ENCODE data around the gene KLHL29.

KLHL29 gene

GRCh38 chr2:23588106-23588505 is 203.1 kb downstream of the KLHL29 start:
- Mint-ChIP-seq H3K4me1 (no peaks in the 10 kb centered on the region), H3K36me3 (no peaks in the 10 kb centered on the region), H3K27ac (no peak overlapping the region), H3K9me3 (no peaks in the 10 kb centered on the region), H3K4me3 (no peak overlapping the region), H3K27me3 (peaks cover 9 to 29% of the 10 kb centered on the region in 2 donors)
- ATAC-seq (replicated peaks) (no peak), DNase-seq (no peak)

DNA sequence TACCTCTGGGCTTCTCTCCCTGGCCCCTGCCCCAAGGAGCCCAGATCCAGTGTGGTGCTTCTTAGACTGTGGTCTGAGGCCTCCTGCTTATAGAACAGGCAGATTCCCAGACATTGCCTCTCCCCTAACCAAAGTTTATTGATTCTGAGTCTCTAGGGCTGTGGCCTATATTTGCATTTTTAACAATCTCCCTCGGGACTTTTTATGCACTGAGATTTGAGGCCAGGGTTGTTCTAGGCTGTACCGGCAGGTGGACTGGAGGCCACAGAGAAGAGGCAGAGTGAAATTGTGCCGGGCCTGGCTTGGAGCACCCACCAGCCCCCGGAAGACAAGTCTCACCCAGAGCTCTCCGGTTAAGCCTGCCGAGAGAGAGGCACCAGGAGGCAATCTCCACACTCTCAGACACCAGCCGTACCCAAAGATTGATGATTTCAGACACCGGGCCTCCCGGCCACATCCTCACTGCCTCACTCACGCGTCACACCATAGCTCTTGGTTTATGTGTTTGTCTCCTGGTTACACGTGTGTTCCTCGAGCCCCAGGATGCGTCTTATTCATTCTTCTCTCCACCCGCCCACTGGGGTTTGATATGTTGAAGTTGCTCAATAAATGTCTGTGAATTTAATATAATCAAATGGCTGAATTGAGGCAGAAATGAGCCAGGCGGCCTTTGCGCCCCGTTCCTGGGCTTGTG is 203.7 kb downstream of the KLHL29 start:
- Mint-ChIP-seq H3K36me3 (no peaks in the 10 kb centered on the region), H3K27me3 (peaks cover 9 to 33% of the 10 kb centered on the region in 2 donors), H3K4me3 (no peak overlapping the region), H3K4me1 (no peaks in the 10 kb centered on the region), H3K27ac (no peak overlapping the region), H3K9me3 (no peaks in the 10 kb centered on the region)
- ATAC-seq (replicated peaks) (no peak), DNase-seq (no peak)

DNA sequence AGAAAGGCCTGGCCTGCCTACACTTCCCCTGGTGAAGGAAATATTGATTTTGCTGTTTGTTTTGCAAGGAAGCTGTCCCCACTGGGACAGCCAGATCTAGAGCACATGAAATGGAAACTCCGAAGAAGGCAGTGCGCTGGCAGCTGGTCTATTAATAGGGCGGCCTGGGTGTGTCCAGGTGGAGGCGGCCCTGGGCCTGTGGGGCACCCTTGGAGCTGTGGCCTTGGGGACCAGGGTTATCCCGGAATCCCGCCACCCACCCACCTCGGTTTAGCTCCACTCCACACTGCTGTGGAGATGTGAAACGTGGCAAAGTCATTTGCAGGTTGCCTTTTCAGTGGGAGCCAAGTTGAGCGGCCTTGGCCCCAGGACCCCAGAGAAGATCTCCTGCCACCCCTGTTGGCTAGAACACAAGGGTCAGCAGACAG is 204.3 kb downstream of the KLHL29 start:
- H3K27ac Mint-ChIP-seq = no peak overlapping the region
- H3K4me1 Mint-ChIP-seq = no peaks in the 10 kb centered on the region
- H3K36me3 Mint-ChIP-seq = no peaks in the 10 kb centered on the region
- DNase-seq (no peak), ATAC-seq (replicated peaks) (no peak)
- H3K27me3 Mint-ChIP-seq = peaks cover 9 to 33% of the 10 kb centered on the region in 2 donors
- no peak overlapping the region for H3K4me3 Mint-ChIP-seq
- no peaks in the 10 kb centered on the region for H3K9me3 Mint-ChIP-seq

GRCh38 chr2:23589739-23590138 is 204.8 kb downstream of the KLHL29 start:
- Mint-ChIP-seq H3K9me3 (no peaks in the 10 kb centered on the region), H3K4me3 (no peak overlapping the region), H3K27ac (no peak overlapping the region), H3K36me3 (no peaks in the 10 kb centered on the region), H3K27me3 (peaks cover 9 to 33% of the 10 kb centered on the region in 2 donors), H3K4me1 (no peaks in the 10 kb centered on the region)
- ATAC-seq (replicated peaks) (no peak), DNase-seq (no peak)

- Mint-ChIP-seq H3K36me3 (no peaks in the 10 kb centered on the region), H3K4me1 (no peaks in the 10 kb centered on the region), H3K27ac (no peak overlapping the region), H3K4me3 (no peak overlapping the region), H3K27me3 (peaks cover 9 to 33% of the 10 kb centered on the region in 2 donors), H3K9me3 (no peaks in the 10 kb centered on the region)
- ATAC-seq (replicated peaks) = no peak
- no peak for DNase-seq
These were observed 205.4 kb downstream of the KLHL29 start for GRCh38 chr2:23590241-23590869.

GRCh38 chr2:23591111-23591510 is 206.1 kb downstream of the KLHL29 start:
- H3K27ac Mint-ChIP-seq = no peak overlapping the region
- no peaks in the 10 kb centered on the region for H3K4me1 Mint-ChIP-seq
- H3K36me3 Mint-ChIP-seq = no peaks in the 10 kb centered on the region
- ATAC-seq (replicated peaks) (no peak), DNase-seq (no peak)
- peaks cover 9 to 33% of the 10 kb centered on the region in 2 donors for H3K27me3 Mint-ChIP-seq
- no peak overlapping the region for H3K4me3 Mint-ChIP-seq
- H3K9me3 Mint-ChIP-seq = no peaks in the 10 kb centered on the region

DNA sequence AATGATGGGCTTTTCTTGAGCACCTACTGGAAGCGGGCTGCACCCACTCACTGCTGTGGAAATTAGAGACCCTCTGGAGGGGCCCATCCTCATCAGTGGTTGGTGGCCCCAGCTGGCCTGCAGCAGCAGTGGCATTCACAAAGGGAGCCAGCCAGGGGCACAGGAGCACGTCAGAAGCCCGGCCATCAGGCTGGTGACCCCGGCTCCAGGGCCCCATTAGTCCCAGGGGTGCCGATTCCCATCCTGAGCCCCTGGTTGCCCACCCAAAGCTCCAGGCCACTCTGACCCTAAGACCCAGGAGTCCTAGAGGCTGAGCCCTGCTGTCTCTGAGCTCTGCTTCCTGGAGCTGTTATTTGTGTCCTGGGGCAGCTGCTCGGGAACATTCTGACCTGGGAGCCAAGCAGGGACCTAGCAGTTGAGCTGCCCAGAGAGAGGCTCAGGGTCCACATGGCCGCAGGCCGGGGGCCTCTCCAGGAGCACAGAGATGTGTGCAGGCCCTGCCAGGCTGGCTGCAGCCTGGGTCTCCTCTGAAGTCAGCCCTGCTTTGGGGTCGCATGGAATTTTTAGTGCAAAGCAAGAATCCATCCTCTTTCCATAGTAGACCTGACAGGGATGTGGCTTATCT is 207.2 kb downstream of the KLHL29 start:
- DNase-seq (no peak), ATAC-seq (replicated peaks) (no peak)
- H3K9me3 Mint-ChIP-seq = no peaks in the 10 kb centered on the region
- no peak overlapping the region for H3K4me3 Mint-ChIP-seq
- H3K4me1 Mint-ChIP-seq = no peaks in the 10 kb centered on the region
- no peaks in the 10 kb centered on the region for H3K36me3 Mint-ChIP-seq
- peaks cover 8 to 26% of the 10 kb centered on the region in 2 donors for H3K27me3 Mint-ChIP-seq
- no peak overlapping the region for H3K27ac Mint-ChIP-seq

GRCh38 chr2:23592898-23593751 is 208.1 kb downstream of the KLHL29 start:
- no peak overlapping the region for H3K27ac Mint-ChIP-seq
- H3K27me3 Mint-ChIP-seq = peaks cover 6 to 24% of the 10 kb centered on the region in 2 donors
- no peak overlapping the region for H3K4me3 Mint-ChIP-seq
- no peaks in the 10 kb centered on the region for H3K36me3 Mint-ChIP-seq
- H3K9me3 Mint-ChIP-seq = no peaks in the 10 kb centered on the region
- no peaks in the 10 kb centered on the region for H3K4me1 Mint-ChIP-seq
- DNase-seq (no peak), ATAC-seq (replicated peaks) (no peak)

DNA sequence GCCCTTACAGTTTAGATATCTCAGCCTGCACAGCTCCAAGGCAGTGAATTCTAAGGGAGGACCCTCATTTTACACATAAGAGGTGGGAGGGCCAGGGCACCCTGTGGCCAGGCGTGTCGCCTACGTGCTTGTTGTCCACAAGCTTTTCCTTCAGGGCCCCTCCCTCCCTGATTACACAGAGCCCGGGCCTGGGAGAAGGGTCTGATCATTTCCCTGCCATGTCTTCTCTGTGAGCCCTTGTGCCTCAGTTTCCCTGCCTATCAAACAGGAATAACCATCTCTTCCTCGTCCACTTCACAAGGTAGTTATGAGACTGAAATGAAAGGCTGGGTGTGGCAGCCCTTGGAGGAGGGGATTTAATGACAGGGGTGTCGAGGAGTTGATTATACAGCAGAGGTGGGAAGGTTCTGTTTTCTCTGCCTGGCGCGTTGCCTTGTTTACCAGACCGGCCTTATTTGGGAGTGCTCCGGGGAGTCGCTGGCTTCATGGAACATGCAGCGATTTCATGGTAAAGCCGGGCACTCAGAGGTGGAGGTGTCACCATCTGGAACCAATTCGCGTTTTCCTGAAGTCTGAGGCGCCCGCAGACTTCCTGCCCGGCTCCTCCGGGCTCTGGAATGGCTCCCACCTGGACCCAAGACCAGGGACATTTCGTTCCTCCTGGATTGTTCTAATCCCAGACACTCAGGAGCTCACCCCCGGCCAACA is 208.9 kb downstream of the KLHL29 start:
- DNase-seq = no peak
- Mint-ChIP-seq H3K9me3 (no peaks in the 10 kb centered on the region), H3K27ac (no peak overlapping the region), H3K4me1 (no peaks in the 10 kb centered on the region), H3K4me3 (no peak overlapping the region), H3K27me3 (peaks cover 6 to 24% of the 10 kb centered on the region in 2 donors), H3K36me3 (no peaks in the 10 kb centered on the region)
- ATAC-seq (replicated peaks) = no peak

DNA sequence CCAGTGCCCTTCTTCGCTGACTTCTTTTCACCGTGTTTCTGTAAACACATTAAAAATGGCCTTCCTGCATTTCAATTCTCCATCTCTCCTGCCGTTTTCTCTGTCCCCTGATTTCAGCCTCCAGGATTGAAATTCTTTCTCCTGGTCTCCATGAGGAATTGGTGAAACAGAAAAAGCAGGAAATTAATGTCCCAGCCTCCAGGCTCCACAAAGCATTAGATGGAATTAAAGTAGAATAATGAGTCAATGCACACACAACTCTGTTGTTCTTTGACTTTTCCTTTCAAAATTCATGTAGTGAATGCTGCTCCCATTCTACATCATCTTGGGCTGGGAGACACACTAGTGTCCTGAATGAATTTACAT is 209.5 kb downstream of the KLHL29 start:
- no peak overlapping the region for H3K27ac Mint-ChIP-seq
- H3K36me3 Mint-ChIP-seq = no peaks in the 10 kb centered on the region
- H3K4me1 Mint-ChIP-seq = no peaks in the 10 kb centered on the region
- H3K4me3 Mint-ChIP-seq = no peak overlapping the region
- no peaks in the 10 kb centered on the region for H3K9me3 Mint-ChIP-seq
- ATAC-seq (replicated peaks) = no peak
- DNase-seq = no peak
- H3K27me3 Mint-ChIP-seq = peaks cover 6 to 24% of the 10 kb centered on the region in 2 donors

DNA sequence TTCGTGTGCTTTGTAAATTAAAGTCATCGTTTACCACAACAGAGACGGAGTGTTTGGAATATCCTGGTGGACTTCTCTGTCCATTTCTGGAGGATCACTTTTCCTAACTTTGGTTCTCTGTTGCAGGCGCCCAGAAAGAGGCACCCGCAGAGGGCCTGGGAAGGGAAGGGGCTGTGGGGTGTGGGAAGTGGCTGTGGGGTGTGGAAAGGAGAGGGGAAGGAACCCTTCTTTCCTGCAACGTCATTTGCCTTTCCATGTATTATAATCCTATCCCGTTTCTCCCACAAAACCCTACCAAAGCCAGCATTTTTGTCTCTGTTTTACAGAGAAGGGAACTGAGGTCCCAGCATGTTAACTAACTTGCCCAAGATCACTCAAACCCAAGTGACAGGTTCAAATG is 210.0 kb downstream of the KLHL29 start:
- H3K4me3 Mint-ChIP-seq = no peak overlapping the region
- no peak for DNase-seq
- H3K4me1 Mint-ChIP-seq = no peaks in the 10 kb centered on the region
- no peaks in the 10 kb centered on the region for H3K36me3 Mint-ChIP-seq
- no peaks in the 10 kb centered on the region for H3K9me3 Mint-ChIP-seq
- H3K27ac Mint-ChIP-seq = no peak overlapping the region
- no peak for ATAC-seq (replicated peaks)
- peaks cover 6 to 28% of the 10 kb centered on the region in 2 donors for H3K27me3 Mint-ChIP-seq

- H3K36me3 Mint-ChIP-seq = no peaks in the 10 kb centered on the region
- H3K27ac Mint-ChIP-seq = no peak overlapping the region
- H3K4me3 Mint-ChIP-seq = no peak overlapping the region
- H3K27me3 Mint-ChIP-seq = peaks cover 6 to 27% of the 10 kb centered on the region in 2 donors
- DNase-seq = no peak
- no peaks in the 10 kb centered on the region for H3K4me1 Mint-ChIP-seq
- H3K9me3 Mint-ChIP-seq = no peaks in the 10 kb centered on the region
- ATAC-seq (replicated peaks) = no peak
These were observed 210.7 kb downstream of the KLHL29 start for GRCh38 chr2:23595601-23596251.

DNA sequence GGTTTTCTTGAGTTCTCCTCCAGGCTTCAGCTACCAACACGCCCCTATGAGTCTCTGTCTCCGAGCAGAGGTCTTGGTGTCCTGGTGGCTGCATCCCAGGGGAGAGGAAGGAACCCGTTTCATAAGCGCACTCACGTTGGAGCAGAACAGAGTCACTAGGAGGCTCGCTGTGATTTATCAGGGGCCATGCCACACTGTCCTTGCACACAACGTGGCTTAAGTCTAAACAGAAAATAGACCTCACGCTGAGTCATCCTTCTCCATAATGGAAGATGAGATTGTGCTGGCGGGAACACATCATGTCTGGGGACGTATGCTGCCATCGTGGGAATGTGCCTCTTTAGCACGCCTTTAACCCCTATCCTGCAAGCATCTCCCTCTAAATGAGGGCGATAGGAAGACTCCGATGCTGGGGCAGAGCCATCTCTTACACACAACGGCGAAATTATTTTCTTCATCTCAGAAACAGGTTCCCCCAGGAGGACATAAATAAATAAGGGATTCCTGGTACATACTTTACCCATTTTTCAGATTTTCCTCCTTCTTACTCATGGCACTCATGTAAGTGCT is 211.4 kb downstream of the KLHL29 start:
- H3K4me3 Mint-ChIP-seq = no peak overlapping the region
- DNase-seq (no peak), ATAC-seq (replicated peaks) (no peak)
- no peak overlapping the region for H3K27ac Mint-ChIP-seq
- H3K9me3 Mint-ChIP-seq = no peaks in the 10 kb centered on the region
- no peaks in the 10 kb centered on the region for H3K4me1 Mint-ChIP-seq
- H3K27me3 Mint-ChIP-seq = peaks cover 5 to 21% of the 10 kb centered on the region in 2 donors
- no peaks in the 10 kb centered on the region for H3K36me3 Mint-ChIP-seq

All from stimulated activated naive B cell treated with anti-CD40 and anti-IgM and Interleukin-4, amounts not matched to agents 10 μg/mL and 1 μg/mL and 100 μg/mL, for 72 hours (primary cell).